ENCODE results near the gene CELF4.

The CELF4 gene

GRCh38 chr18:37435150-37435867, 130.3 kb downstream of the CELF4 start:
- DNase-seq = no peak

GRCh38 chr18:37434161-37434860, 131.3 kb downstream of the CELF4 start:
- DNase-seq = no peak

GRCh38 chr18:37432436-37433195, 133.0 kb downstream of the CELF4 start:
- DNase-seq = no peak

GRCh38 chr18:37430357-37431076, 135.1 kb downstream of the CELF4 start:
- DNase-seq = no peak

GRCh38 chr18:37429791-37430190, 135.8 kb downstream of the CELF4 start:
- no peak for DNase-seq

GRCh38 chr18:37428288-37428974, 137.2 kb downstream of the CELF4 start:
- no peak for DNase-seq

- DNase-seq = no peak
Measured at GRCh38 chr18:37426586-37426985, 139.0 kb downstream of the CELF4 start.

GRCh38 chr18:37425222-37425621, 140.4 kb downstream of the CELF4 start:
- DNase-seq = no peak

- no peak for DNase-seq
Measured at GRCh38 chr18:37424507-37424906, 141.1 kb downstream of the CELF4 start.

- no peak for DNase-seq
Measured at GRCh38 chr18:37422596-37422995, 143.0 kb downstream of the CELF4 start.

- no peak for DNase-seq
Measured at GRCh38 chr18:37422116-37422515, 143.5 kb downstream of the CELF4 start.

GRCh38 chr18:37421341-37422077, 144.1 kb downstream of the CELF4 start:
- no peak for DNase-seq

- DNase-seq = no peak
Measured at GRCh38 chr18:37420315-37420880, 145.2 kb downstream of the CELF4 start.

GRCh38 chr18:37419866-37420265, 145.7 kb downstream of the CELF4 start:
- no peak for DNase-seq

- DNase-seq = no peak
Measured at GRCh38 chr18:37419315-37419714, 146.3 kb downstream of the CELF4 start.

GRCh38 chr18:37414816-37415215, 150.8 kb downstream of the CELF4 start:
- DNase-seq = no peak

- no peak for DNase-seq
Measured at GRCh38 chr18:37412829-37413228, 152.8 kb downstream of the CELF4 start.

- DNase-seq = no peak
Measured at GRCh38 chr18:37412333-37412732, 153.3 kb downstream of the CELF4 start.

GRCh38 chr18:37409878-37410277, 155.7 kb downstream of the CELF4 start:
- peak in 1 of 2 experiments; percentile 35 for DNase-seq

- no peak for DNase-seq
Measured at GRCh38 chr18:37408676-37409265, 156.8 kb downstream of the CELF4 start.

GRCh38 chr18:37407571-37407970, 158.0 kb downstream of the CELF4 start:
- no peak for DNase-seq

Data from NCI-H2081 (cell line).